ENCODE measurements around the gene C9orf152.

The C9orf152 gene

GRCh38 chr9:110161940-110162339 is 46.0 kb downstream of the C9orf152 start:
- Histone ChIP-seq H3K4me3 (ENCODE audit: low read length in 2 of 2) (no peak overlapping the region), H3K4me1 (ENCODE audit: control insufficient read depth in 2 of 2, insufficient read depth in 2 of 2, low read length in 2 of 2) (peaks cover 3 to 9% of the 10 kb centered on the region in 2 donors), H3K9ac (ENCODE audit: low read depth in 1 of 2, low read length in 2 of 2) (no peak overlapping the region), H3K36me3 (ENCODE audit: control insufficient read depth in 2 of 2, insufficient read depth in 2 of 2, low read length in 2 of 2) (peaks cover 0 to 4% of the 10 kb centered on the region in 2 donors), H3K9me3 (ENCODE audit: control insufficient read depth in 2 of 2, low read length in 2 of 2) (no peaks in the 10 kb centered on the region), H3K27ac (ENCODE audit: low read depth in 2 of 2, low read length in 2 of 2) (no peak overlapping the region), H3K27me3 (ENCODE audit: control insufficient read depth in 2 of 2, insufficient read depth in 2 of 2, low read length in 2 of 2) (no peaks in the 10 kb centered on the region)

- Histone ChIP-seq H3K27me3 (ENCODE audit: control insufficient read depth in 2 of 2, insufficient read depth in 2 of 2, low read length in 2 of 2) (no peaks in the 10 kb centered on the region), H3K27ac (ENCODE audit: low read depth in 2 of 2, low read length in 2 of 2) (no peak overlapping the region), H3K9me3 (ENCODE audit: control insufficient read depth in 2 of 2, low read length in 2 of 2) (no peaks in the 10 kb centered on the region), H3K9ac (ENCODE audit: low read depth in 1 of 2, low read length in 2 of 2) (no peak overlapping the region), H3K4me3 (ENCODE audit: low read length in 2 of 2) (no peak overlapping the region), H3K4me1 (ENCODE audit: control insufficient read depth in 2 of 2, insufficient read depth in 2 of 2, low read length in 2 of 2) (peaks cover 6 to 14% of the 10 kb centered on the region in 2 donors), H3K36me3 (ENCODE audit: control insufficient read depth in 2 of 2, insufficient read depth in 2 of 2, low read length in 2 of 2) (peaks cover 0 to 4% of the 10 kb centered on the region in 2 donors)
Observed at GRCh38 chr9:110160685-110161084, 47.3 kb downstream of the C9orf152 start.

- H3K27ac ChIP-seq (ENCODE audit: low read depth in 2 of 2, low read length in 2 of 2), result no peak overlapping the region
- H3K9ac ChIP-seq (ENCODE audit: low read depth in 1 of 2, low read length in 2 of 2), result no peak overlapping the region
- peaks cover 6 to 14% of the 10 kb centered on the region in 2 donors for H3K4me1 ChIP-seq (ENCODE audit: control insufficient read depth in 2 of 2, insufficient read depth in 2 of 2, low read length in 2 of 2)
- H3K36me3 ChIP-seq (ENCODE audit: control insufficient read depth in 2 of 2, insufficient read depth in 2 of 2, low read length in 2 of 2), result peaks cover 0 to 4% of the 10 kb centered on the region in 2 donors
- H3K4me3 ChIP-seq (ENCODE audit: low read length in 2 of 2), result no peak overlapping the region
- no peaks in the 10 kb centered on the region for H3K27me3 ChIP-seq (ENCODE audit: control insufficient read depth in 2 of 2, insufficient read depth in 2 of 2, low read length in 2 of 2)
- H3K9me3 ChIP-seq (ENCODE audit: control insufficient read depth in 2 of 2, low read length in 2 of 2), result no peaks in the 10 kb centered on the region
Observed at GRCh38 chr9:110160123-110160522, 47.8 kb downstream of the C9orf152 start.

- no peak overlapping the region for H3K4me3 ChIP-seq (ENCODE audit: low read length in 2 of 2)
- no peaks in the 10 kb centered on the region for H3K27me3 ChIP-seq (ENCODE audit: control insufficient read depth in 2 of 2, insufficient read depth in 2 of 2, low read length in 2 of 2)
- no peak overlapping the region for H3K27ac ChIP-seq (ENCODE audit: low read depth in 2 of 2, low read length in 2 of 2)
- peaks cover 0 to 4% of the 10 kb centered on the region in 2 donors for H3K36me3 ChIP-seq (ENCODE audit: control insufficient read depth in 2 of 2, insufficient read depth in 2 of 2, low read length in 2 of 2)
- H3K9ac ChIP-seq (ENCODE audit: low read depth in 1 of 2, low read length in 2 of 2), result no peak overlapping the region
- H3K4me1 ChIP-seq (ENCODE audit: control insufficient read depth in 2 of 2, insufficient read depth in 2 of 2, low read length in 2 of 2), result peaks cover 6 to 15% of the 10 kb centered on the region in 2 donors
- H3K9me3 ChIP-seq (ENCODE audit: control insufficient read depth in 2 of 2, low read length in 2 of 2), result no peaks in the 10 kb centered on the region
Observed at GRCh38 chr9:110157823-110158664, 49.9 kb downstream of the C9orf152 start.

- H3K27me3 ChIP-seq (ENCODE audit: control insufficient read depth in 2 of 2, insufficient read depth in 2 of 2, low read length in 2 of 2), result no peaks in the 10 kb centered on the region
- H3K9ac ChIP-seq (ENCODE audit: low read depth in 1 of 2, low read length in 2 of 2), result no peak overlapping the region
- H3K36me3 ChIP-seq (ENCODE audit: control insufficient read depth in 2 of 2, insufficient read depth in 2 of 2, low read length in 2 of 2), result peaks cover 0 to 4% of the 10 kb centered on the region in 2 donors
- H3K27ac ChIP-seq (ENCODE audit: low read depth in 2 of 2, low read length in 2 of 2), result peak overlapping the region in 1 of 2 donors; percentile 32
- peak overlapping the region in 1 of 2 donors; percentile 9 for H3K4me3 ChIP-seq (ENCODE audit: low read length in 2 of 2)
- H3K9me3 ChIP-seq (ENCODE audit: control insufficient read depth in 2 of 2, low read length in 2 of 2), result no peaks in the 10 kb centered on the region
- peaks cover 6 to 21% of the 10 kb centered on the region in 2 donors for H3K4me1 ChIP-seq (ENCODE audit: control insufficient read depth in 2 of 2, insufficient read depth in 2 of 2, low read length in 2 of 2)
Observed at GRCh38 chr9:110156902-110157301, 51.1 kb downstream of the C9orf152 start.

- Histone ChIP-seq H3K9me3 (ENCODE audit: control insufficient read depth in 2 of 2, low read length in 2 of 2) (no peaks in the 10 kb centered on the region), H3K4me1 (ENCODE audit: control insufficient read depth in 2 of 2, insufficient read depth in 2 of 2, low read length in 2 of 2) (peaks cover 6 to 25% of the 10 kb centered on the region in 2 donors), H3K9ac (ENCODE audit: low read depth in 1 of 2, low read length in 2 of 2) (no peak overlapping the region), H3K27me3 (ENCODE audit: control insufficient read depth in 2 of 2, insufficient read depth in 2 of 2, low read length in 2 of 2) (no peaks in the 10 kb centered on the region), H3K27ac (ENCODE audit: low read depth in 2 of 2, low read length in 2 of 2) (peak overlapping the region; percentile 18 to 32), H3K4me3 (ENCODE audit: low read length in 2 of 2) (peak overlapping the region in 1 of 2 donors; percentile 9), H3K36me3 (ENCODE audit: control insufficient read depth in 2 of 2, insufficient read depth in 2 of 2, low read length in 2 of 2) (peaks cover 0 to 4% of the 10 kb centered on the region in 2 donors)
Observed at GRCh38 chr9:110156416-110156815, 51.5 kb downstream of the C9orf152 start.

- Histone ChIP-seq H3K9me3 (ENCODE audit: control insufficient read depth in 2 of 2, low read length in 2 of 2) (no peaks in the 10 kb centered on the region), H3K36me3 (ENCODE audit: control insufficient read depth in 2 of 2, insufficient read depth in 2 of 2, low read length in 2 of 2) (peaks cover 0 to under 1% of the 10 kb centered on the region in 2 donors), H3K4me1 (ENCODE audit: control insufficient read depth in 2 of 2, insufficient read depth in 2 of 2, low read length in 2 of 2) (peaks cover 6 to 26% of the 10 kb centered on the region in 2 donors), H3K27me3 (ENCODE audit: control insufficient read depth in 2 of 2, insufficient read depth in 2 of 2, low read length in 2 of 2) (no peaks in the 10 kb centered on the region), H3K27ac (ENCODE audit: low read depth in 2 of 2, low read length in 2 of 2) (peak overlapping the region in 1 of 2 donors; percentile 18), H3K9ac (ENCODE audit: low read depth in 1 of 2, low read length in 2 of 2) (no peak overlapping the region), H3K4me3 (ENCODE audit: low read length in 2 of 2) (no peak overlapping the region)
Observed at GRCh38 chr9:110155751-110156150, 52.2 kb downstream of the C9orf152 start.

GRCh38 chr9:110153431-110153830 is 54.5 kb downstream of the C9orf152 start:
- H3K4me3 ChIP-seq (ENCODE audit: low read length in 2 of 2), result no peak overlapping the region
- H3K4me1 ChIP-seq (ENCODE audit: control insufficient read depth in 2 of 2, insufficient read depth in 2 of 2, low read length in 2 of 2), result peaks cover 4 to 31% of the 10 kb centered on the region in 2 donors
- H3K27ac ChIP-seq (ENCODE audit: low read depth in 2 of 2, low read length in 2 of 2), result no peak overlapping the region
- no peaks in the 10 kb centered on the region for H3K36me3 ChIP-seq (ENCODE audit: control insufficient read depth in 2 of 2, insufficient read depth in 2 of 2, low read length in 2 of 2)
- no peaks in the 10 kb centered on the region for H3K27me3 ChIP-seq (ENCODE audit: control insufficient read depth in 2 of 2, insufficient read depth in 2 of 2, low read length in 2 of 2)
- H3K9me3 ChIP-seq (ENCODE audit: control insufficient read depth in 2 of 2, low read length in 2 of 2), result no peaks in the 10 kb centered on the region
- no peak overlapping the region for H3K9ac ChIP-seq (ENCODE audit: low read depth in 1 of 2, low read length in 2 of 2)

GRCh38 chr9:110152704-110153374 is 55.1 kb downstream of the C9orf152 start:
- Histone ChIP-seq H3K4me1 (ENCODE audit: control insufficient read depth in 2 of 2, insufficient read depth in 2 of 2, low read length in 2 of 2) (peaks cover 6 to 31% of the 10 kb centered on the region in 2 donors), H3K9me3 (ENCODE audit: control insufficient read depth in 2 of 2, low read length in 2 of 2) (no peaks in the 10 kb centered on the region), H3K27ac (ENCODE audit: low read depth in 2 of 2, low read length in 2 of 2) (no peak overlapping the region), H3K4me3 (ENCODE audit: low read length in 2 of 2) (no peak overlapping the region), H3K27me3 (ENCODE audit: control insufficient read depth in 2 of 2, insufficient read depth in 2 of 2, low read length in 2 of 2) (no peaks in the 10 kb centered on the region), H3K9ac (ENCODE audit: low read depth in 1 of 2, low read length in 2 of 2) (peak overlapping the region in 1 of 2 donors; percentile 13), H3K36me3 (ENCODE audit: control insufficient read depth in 2 of 2, insufficient read depth in 2 of 2, low read length in 2 of 2) (no peaks in the 10 kb centered on the region)

Measured in mucosa of rectum (tissue), 2 donors.